CD4-positive, alpha-beta T cell treated with Interleukin-15 for 1 hour (primary cell): ENCODE measurements around the gene CLPSL2.

Experiments used
- DNase-seq: peaks from one replicate; pipeline ENCODE4 v3.0.0-alpha.2; 2020

CLPSL2 gene

GRCh38 chr6:35747877-35748276, 28.5 kb upstream of the CLPSL2 start:
- no peak for DNase-seq

DNA sequence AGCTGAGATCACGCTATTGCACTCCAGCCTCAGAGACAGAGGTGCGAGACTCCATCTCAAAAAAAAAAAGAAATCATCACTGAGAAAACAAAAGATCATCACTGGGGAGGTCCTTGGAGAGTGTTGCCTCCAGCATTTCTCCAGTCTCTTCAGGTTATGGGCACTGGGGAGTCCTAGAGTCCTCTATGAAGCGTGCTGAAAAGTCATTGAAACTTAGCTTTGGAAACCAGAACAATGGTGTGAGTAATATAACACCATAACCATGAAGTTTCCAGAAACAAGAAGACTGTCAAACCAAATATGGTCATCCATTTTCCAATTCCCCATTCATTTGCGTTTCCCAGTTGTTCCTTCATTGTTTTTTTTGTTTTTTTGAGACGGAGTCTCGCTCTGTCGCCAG, 25.8 kb upstream of the CLPSL2 start:
- no peak for DNase-seq

DNA sequence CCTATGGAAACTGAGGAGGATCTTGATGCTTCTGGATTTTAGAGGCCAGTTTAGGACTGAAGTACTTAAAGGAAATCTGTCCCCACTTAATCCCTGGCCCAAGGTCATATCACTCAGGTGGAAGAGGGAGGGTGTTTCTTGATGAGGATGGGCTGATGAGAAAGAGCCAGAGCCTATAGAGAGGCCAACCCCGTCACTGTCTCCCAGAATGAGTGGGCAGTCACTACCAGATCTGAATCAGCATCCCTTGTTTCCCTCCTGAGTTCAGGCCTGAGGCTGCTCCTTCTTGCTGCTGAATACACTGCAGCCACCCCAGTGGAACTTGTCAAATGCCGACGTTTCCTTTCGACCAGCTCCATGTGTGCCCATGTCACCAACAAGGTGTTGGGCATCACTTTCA, 24.8 kb upstream of the CLPSL2 start:
- DNase-seq: no peak

DNA sequence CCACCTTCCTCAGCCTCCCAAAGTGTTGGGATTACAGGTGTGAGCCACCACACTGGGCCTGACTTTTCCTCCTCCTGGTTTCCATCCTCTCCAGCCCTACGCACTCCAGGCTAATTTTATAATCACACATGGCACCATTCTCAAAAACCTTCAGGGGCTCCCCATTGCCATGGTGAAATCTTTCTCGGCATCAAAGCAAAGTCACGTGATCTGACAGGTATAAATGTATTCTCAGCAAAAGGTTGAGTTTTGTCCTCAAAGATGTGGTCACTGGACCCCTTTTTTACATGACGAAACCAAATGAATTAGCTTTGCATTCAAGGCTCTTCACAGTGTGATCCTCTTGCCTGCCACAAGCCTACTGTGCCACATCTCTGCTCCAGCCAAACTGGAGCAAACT, 24.1 kb upstream of the CLPSL2 start:
- no peak for DNase-seq

GRCh38 chr6:35754452-35755277, 21.7 kb upstream of the CLPSL2 start:
- DNase-seq: no peak

DNA sequence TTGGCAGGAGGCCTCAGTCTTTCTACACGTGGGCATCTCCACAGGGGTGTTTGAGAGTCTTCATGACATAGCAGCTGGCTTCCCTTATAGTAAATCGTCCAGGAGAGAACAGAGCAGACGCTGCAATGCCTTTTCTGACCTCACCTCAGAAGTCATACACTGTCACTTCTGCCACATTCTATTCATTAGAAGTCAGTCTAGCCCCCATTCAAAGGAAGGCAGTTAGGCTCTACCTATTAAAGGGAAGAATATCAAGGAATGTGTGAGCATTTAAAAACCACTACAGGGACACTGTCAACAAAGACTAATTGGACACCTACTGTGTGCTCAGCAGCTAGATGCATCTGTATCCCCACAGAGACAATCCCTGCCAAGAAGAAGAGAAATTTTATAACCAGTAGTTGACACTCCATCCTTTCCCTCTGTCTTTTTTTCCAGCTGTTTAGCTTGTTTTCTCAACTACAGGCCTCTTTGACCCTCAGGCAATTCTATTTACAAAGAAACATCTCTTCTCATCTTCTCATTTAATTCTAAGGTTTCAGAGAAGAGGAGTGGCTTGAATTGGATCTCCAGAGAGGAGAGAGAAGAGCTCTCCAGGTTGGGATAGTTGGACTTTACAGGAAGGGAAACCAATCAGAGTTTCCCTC, 21.0 kb upstream of the CLPSL2 start:
- no peak for DNase-seq

DNA sequence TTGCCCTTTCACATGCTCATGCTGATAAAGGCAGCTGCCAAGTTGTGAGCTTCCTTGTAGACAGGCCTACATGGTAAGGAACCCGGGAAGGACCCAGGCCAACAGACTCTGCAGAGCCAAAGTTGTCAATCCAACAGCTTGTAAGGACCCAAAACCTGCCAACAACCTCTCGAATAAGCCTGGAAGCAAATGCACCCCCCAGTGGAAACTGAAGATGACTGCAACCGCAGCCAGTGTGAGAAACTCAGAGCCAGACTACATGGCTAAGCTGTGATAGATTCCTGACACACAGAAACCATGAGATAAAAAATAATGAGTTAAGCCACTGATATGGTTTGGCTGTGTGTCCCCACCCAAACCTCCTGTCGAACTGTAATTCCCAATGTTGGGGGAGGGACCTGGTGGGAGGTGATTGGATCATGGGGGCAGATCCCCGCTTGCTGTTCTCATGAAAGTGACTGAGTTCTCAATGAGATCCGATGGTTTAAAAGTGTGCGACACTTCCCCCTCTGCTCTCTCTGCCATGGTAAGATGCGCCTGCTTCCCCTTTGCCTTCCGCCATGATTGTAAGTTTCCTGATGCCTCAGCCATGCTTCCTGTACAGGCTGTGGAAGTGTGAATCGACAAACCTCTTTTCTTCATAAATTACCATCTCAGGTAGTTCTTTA, 18.8 kb upstream of the CLPSL2 start:
- no peak for DNase-seq

DNA sequence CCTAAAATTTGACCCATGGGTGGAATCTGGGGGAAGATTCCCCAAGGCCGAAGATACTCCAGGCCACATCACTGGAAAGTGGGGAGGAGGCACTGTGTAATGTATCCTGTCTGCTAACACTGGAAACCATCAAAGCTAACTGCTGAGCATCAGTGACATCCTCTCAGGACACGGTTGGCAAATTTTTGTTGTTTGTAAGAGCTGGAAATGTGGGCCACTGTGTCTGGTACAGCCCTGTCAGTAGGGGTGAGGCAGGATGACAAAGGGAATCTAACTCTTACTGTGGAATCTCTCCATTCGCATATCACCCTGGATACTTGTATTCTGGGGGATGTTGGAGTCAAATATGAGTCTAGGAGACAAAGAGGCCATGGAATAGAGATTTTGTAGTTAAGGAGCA, 17.0 kb upstream of the CLPSL2 start:
- DNase-seq: no peak

- DNase-seq: no peak
Observed at GRCh38 chr6:35765739-35766138, 10.7 kb upstream of the CLPSL2 start.

DNA sequence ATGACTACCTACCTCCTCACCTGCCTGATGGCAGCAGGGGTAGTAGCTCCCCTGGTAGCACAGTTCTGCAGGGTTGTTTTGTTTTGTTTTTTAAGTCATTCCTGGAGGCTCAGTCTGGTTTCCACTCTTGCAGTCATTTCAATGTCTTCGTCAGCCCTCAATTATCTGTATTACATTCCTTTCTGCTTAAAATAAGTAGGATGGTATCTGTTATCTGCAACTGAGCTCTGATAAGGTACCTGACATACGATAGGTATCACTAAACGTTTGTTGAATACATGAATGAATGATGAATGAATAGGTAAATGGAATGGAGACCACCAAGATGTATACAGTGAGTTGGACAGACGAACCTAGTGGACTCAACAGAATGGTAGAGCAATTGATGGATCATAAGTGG, 7.2 kb upstream of the CLPSL2 start:
- no peak for DNase-seq

- DNase-seq: no peak
Observed at GRCh38 chr6:35771343-35771627, 5.1 kb upstream of the CLPSL2 start.

- no peak for DNase-seq
Observed at GRCh38 chr6:35774116-35774794, 2.1 kb upstream of the CLPSL2 start.

DNA sequence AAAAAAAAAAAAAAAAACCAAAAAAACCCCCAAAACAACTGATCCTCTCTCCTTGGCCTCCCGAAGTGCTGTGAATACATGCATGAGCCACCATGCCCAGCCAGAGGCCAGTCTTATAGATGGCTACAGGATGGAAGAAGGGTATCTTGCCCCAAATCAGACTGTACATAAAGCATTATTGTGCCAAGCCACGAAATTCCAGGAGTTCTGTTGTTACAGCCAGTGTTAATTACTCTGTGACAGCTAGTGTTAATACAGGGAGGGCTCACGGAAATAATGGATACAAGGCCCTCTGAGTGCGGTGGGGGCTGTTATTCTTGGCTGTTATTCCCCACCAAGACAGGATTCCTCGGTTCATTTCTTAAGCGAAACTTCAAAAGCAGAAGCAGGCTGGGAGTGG, 1.4 kb upstream of the CLPSL2 start:
- no peak for DNase-seq

- no peak for DNase-seq
Observed at GRCh38 chr6:35777356-35778102, 1.1 kb downstream of the CLPSL2 start.

GRCh38 chr6:35778437-35778836, 2.0 kb downstream of the CLPSL2 start:
- DNase-seq: no peak

DNA sequence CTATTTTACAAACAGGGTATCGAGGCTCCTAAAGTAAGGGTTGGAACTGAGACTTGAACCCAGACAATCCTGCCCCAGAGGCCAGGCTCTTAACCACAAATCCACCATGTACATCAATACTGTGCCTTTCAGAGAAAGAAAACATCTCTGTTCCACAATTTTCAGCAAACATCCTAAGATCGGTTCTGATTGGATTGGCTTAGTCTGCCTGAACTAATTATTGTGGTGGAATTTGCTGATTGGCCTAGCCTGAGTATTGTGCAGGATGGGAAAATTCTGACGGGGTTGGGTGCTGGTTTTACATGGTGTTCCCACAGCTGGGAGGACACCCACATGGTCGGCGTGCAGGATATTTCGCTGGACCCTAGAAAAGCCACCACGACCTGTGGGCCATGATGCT, 4.3 kb downstream of the CLPSL2 start, which contains the start of gene CLPSL1:
TSS of gene CLPSL1 (plus strand) at position 301 of the 400 bp plus-strand sequence. CDS start at position 393, 92 bp downstream.
- DNase-seq: no peak

DNA sequence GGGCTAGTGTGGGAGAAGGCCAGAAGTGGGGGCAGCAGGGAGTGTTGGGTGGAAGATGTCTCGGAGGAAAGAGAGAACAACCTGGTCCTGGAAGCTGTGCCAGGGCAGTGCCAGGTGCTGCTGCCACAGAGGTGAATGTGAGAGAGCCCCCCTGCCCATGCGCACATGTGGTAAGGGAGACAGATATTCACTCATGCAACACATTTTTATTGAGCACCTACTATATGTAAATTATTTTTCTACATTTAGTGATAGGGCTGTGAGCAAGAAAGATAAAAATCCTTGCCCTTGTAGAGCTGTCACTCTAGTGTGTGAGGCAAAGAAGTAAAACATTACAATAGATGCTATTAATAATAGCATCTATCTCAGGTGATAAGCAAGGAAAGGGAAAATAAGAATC, 4.9 kb downstream of the CLPSL2 start:
- no peak for DNase-seq

- no peak for DNase-seq
Observed at GRCh38 chr6:35782424-35782823, 6.0 kb downstream of the CLPSL2 start.

- DNase-seq: no peak
Observed at GRCh38 chr6:35784200-35784599, 7.8 kb downstream of the CLPSL2 start.

DNA sequence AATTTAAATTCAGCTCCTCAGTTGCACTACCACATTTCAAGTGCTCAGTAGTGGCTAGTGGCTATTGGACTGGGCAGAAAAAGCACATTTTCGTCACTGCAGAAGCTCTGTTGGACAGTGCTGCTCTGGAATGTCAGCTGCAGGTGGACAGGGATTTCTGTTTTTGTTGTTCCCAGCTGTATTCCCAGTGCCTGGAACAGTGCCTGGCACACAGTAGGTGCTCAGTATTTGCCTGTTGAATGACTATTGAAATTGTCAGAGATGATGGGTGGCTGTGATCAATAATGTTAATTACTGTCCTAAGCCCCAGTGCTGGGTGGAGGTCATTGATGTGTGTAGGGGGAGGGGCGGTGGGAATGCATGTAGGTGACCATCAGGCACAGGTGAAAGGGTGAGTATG, 9.9 kb downstream of the CLPSL2 start:
- no peak for DNase-seq

GRCh38 chr6:35786810-35787209, 10.4 kb downstream of the CLPSL2 start:
- DNase-seq: no peak

GRCh38 chr6:35787266-35788218, 11.1 kb downstream of the CLPSL2 start:
- no peak for DNase-seq
